Liver (tissue), 3 donors: ENCODE measurements around the gene SERPINB2.

Experiments
- CTCF ChIP-seq: fragments of 150-350 bp; IDR thresholded peaks from 2 replicates; pipeline ENCODE4 v1.5.1; 2017; ENCODE audit warnings: improper control_type of control experiment, low read depth, low read length; ENCODE audit not compliant: missing input control
- EGR1 ChIP-seq, 2 donors: IDR thresholded peaks; 2 replicates each; pipeline ENCODE4 v1.6.1; 2016 to 2018; ENCODE audit warnings: antibody characterized with exemption in 2 of 2, low read depth in 2 of 2
- JUND ChIP-seq, 2 donors: IDR thresholded peaks; 2 replicates each; pipeline ENCODE4 v1.6.1; 2016; ENCODE audit warnings: antibody characterized with exemption in 2 of 2
- RAD21 ChIP-seq, 2 donors: IDR thresholded peaks; 2 replicates each; pipeline ENCODE4 v1.6.1; 2016; ENCODE audit warnings: antibody characterized with exemption in 2 of 2, mild to moderate bottlenecking in 2 of 2
- ZBTB33 ChIP-seq: IDR thresholded peaks from 2 replicates; pipeline ENCODE4 v1.6.1; 2016; ENCODE audit warnings: antibody characterized with exemption
- TF ChIP-seq, protein P1 (sequence below): IDR thresholded peaks from 2 replicates; pipeline ENCODE4 v1.6.1; 2016; ENCODE audit warnings: antibody characterized with exemption, mild to moderate bottlenecking
- TF ChIP-seq, protein P2 (sequence below): IDR thresholded peaks from 2 replicates; pipeline ENCODE4 v1.6.1; 2016; ENCODE audit warnings: antibody characterized with exemption
- TF ChIP-seq, protein P3 (sequence below): IDR thresholded peaks from 2 replicates; pipeline ENCODE4 v1.6.1; 2016; ENCODE audit warnings: antibody characterized with exemption
- donor health status: healthy.
- donor health status: healthy.

GRCh38 chr18:63882333-63883141 is 5.0 kb upstream of the SERPINB2 start:
- TF ChIP-seq CTCF (no peak), EGR1 (IDR thresholded peaks at IDR 0.05; ENCODE audit: low read depth in 2 of 2) (no peak), JUND (IDR thresholded peaks at IDR 0.05) (no peak), RAD21 (IDR thresholded peaks at IDR 0.05) (no peak), ZBTB33 (no peak)
- TF ChIP-seq, protein P1, sequence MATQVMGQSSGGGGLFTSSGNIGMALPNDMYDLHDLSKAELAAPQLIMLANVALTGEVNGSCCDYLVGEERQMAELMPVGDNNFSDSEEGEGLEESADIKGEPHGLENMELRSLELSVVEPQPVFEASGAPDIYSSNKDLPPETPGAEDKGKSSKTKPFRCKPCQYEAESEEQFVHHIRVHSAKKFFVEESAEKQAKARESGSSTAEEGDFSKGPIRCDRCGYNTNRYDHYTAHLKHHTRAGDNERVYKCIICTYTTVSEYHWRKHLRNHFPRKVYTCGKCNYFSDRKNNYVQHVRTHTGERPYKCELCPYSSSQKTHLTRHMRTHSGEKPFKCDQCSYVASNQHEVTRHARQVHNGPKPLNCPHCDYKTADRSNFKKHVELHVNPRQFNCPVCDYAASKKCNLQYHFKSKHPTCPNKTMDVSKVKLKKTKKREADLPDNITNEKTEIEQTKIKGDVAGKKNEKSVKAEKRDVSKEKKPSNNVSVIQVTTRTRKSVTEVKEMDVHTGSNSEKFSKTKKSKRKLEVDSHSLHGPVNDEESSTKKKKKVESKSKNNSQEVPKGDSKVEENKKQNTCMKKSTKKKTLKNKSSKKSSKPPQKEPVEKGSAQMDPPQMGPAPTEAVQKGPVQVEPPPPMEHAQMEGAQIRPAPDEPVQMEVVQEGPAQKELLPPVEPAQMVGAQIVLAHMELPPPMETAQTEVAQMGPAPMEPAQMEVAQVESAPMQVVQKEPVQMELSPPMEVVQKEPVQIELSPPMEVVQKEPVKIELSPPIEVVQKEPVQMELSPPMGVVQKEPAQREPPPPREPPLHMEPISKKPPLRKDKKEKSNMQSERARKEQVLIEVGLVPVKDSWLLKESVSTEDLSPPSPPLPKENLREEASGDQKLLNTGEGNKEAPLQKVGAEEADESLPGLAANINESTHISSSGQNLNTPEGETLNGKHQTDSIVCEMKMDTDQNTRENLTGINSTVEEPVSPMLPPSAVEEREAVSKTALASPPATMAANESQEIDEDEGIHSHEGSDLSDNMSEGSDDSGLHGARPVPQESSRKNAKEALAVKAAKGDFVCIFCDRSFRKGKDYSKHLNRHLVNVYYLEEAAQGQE: no peak
- TF ChIP-seq, protein P2, sequence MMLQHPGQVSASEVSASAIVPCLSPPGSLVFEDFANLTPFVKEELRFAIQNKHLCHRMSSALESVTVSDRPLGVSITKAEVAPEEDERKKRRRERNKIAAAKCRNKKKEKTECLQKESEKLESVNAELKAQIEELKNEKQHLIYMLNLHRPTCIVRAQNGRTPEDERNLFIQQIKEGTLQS: no peak
- TF ChIP-seq, protein P3, sequence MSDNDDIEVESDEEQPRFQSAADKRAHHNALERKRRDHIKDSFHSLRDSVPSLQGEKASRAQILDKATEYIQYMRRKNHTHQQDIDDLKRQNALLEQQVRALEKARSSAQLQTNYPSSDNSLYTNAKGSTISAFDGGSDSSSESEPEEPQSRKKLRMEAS: no peak
